GM18499 (cell line): ENCODE data around the gene FAM120B.
"Not testable (repeated sequence)": the region's sequence is repeated elsewhere in the genome, so short reads cannot be mapped to it uniquely, and the experiment has no call there.

ENCODE experiments used
- ATAC-seq: cut with Tn5 transposase; IDR thresholded peaks from one replicate; pipeline ENCODE4 v1.9.1; 2021; ENCODE audit warnings: moderate number of reproducible peaks; ENCODE audit not compliant: insufficient read depth, unreplicated experiment

FAM120B gene, protein sequence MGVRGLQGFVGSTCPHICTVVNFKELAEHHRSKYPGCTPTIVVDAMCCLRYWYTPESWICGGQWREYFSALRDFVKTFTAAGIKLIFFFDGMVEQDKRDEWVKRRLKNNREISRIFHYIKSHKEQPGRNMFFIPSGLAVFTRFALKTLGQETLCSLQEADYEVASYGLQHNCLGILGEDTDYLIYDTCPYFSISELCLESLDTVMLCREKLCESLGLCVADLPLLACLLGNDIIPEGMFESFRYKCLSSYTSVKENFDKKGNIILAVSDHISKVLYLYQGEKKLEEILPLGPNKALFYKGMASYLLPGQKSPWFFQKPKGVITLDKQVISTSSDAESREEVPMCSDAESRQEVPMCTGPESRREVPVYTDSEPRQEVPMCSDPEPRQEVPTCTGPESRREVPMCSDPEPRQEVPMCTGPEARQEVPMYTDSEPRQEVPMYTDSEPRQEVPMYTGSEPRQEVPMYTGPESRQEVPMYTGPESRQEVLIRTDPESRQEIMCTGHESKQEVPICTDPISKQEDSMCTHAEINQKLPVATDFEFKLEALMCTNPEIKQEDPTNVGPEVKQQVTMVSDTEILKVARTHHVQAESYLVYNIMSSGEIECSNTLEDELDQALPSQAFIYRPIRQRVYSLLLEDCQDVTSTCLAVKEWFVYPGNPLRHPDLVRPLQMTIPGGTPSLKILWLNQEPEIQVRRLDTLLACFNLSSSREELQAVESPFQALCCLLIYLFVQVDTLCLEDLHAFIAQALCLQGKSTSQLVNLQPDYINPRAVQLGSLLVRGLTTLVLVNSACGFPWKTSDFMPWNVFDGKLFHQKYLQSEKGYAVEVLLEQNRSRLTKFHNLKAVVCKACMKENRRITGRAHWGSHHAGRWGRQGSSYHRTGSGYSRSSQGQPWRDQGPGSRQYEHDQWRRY

GRCh38 chr6:170306324-170307079 is at the start of gene FAM120B:
Gene FAM120B (plus strand): TSS chr6:170306758. CDS start chr6:170317391, 10,633 bp downstream.
- peak; percentile 89 for ATAC-seq

GRCh38 chr6:170257376-170257775 is 49.2 kb upstream of the FAM120B start:
- ATAC-seq, result no peak

- ATAC-seq, result no peak
Observed at GRCh38 chr6:170258407-170258806, 48.2 kb upstream of the FAM120B start.

DNA sequence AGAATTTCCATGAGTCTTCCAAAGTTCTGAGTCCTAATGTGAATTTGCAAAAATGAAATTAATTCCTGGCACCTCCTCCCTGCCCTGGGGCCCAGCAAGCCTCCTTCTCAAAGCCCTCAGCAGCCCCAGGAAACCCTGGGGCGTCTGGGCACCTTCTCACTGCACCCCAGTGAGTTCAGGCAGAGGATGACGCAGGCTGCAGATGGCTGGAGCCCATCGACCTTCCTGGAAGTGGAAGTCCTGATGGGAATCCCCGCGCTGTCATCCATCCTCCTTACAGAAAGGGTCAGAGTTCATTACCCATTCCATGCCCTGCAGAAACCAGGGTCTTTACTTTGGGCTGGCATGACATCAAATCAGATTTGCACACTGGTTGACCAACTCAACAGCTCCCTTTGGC is 47.3 kb upstream of the FAM120B start:
- ATAC-seq, result no peak

DNA sequence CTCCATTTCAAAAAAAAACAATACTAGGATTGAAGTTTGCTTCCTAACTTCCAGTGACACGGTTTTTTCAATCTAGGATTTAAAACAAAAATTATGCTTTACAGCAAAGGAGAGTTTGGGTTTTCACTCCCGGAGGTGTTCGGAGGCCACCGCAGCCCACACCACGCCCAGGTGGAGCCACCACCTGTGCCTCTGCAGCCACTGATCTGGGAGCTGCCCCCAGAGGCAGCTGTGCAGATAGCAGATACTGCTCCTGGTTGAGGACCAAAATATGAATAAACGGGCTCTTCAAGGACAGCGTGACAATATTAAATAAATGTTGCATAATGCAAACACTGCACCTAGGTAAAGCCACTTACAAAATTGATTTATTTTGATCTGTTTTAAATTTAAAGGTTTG is 45.9 kb upstream of the FAM120B start:
- no peak for ATAC-seq

- ATAC-seq, result no peak
Observed at GRCh38 chr6:170261643-170262488, 44.7 kb upstream of the FAM120B start.

GRCh38 chr6:170262489-170263088 is 44.0 kb upstream of the FAM120B start:
- no peak for ATAC-seq

DNA sequence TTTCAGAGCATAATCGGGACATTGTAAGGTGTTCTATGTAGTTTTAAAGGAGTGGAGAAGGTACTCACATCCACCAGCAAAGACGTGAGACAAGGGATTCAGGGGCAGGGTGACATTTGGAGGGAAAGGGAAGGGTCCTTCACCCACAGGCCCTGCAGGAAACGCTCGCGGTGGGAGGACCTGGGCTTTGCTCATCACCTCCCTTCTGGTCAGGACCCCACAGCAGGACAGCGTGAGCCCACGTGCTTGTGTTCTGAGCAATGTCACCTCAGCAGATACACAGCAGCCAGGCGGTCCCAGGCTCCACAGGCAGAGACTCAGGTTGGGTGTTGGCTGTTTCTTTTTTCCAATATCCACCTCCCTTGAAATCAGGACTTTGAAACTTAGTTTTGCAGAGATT is 43.1 kb upstream of the FAM120B start:
- no peak for ATAC-seq

DNA sequence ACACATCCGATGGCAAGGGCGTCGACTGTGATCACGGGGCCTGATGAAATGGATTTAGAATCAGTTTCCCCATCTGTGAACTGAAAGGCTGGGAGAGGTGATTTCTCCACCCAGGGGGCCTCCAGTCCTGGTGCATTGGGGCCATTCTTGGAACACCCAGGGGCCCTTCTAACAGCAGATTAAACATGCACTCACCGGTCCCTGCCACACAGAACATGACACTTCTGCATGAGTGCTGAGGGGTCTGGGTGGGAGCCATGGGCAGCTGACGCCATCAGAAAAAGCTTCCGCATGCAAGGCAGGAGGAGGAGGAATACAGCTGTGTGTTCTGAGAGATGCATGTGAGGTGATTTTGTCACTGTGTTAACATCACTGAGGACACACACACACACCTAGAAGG is 42.5 kb upstream of the FAM120B start:
- no peak for ATAC-seq

GRCh38 chr6:170264644-170265043 is 41.9 kb upstream of the FAM120B start:
- not testable (repeated sequence) for ATAC-seq

- ATAC-seq, result no peak
Observed at GRCh38 chr6:170265655-170266054, 40.9 kb upstream of the FAM120B start.

GRCh38 chr6:170266061-170266825 is 40.3 kb upstream of the FAM120B start:
- no peak for ATAC-seq

- no peak for ATAC-seq
Observed at GRCh38 chr6:170267688-170268087, 38.9 kb upstream of the FAM120B start.

- ATAC-seq, result no peak
Observed at GRCh38 chr6:170268216-170269129, 38.1 kb upstream of the FAM120B start.

DNA sequence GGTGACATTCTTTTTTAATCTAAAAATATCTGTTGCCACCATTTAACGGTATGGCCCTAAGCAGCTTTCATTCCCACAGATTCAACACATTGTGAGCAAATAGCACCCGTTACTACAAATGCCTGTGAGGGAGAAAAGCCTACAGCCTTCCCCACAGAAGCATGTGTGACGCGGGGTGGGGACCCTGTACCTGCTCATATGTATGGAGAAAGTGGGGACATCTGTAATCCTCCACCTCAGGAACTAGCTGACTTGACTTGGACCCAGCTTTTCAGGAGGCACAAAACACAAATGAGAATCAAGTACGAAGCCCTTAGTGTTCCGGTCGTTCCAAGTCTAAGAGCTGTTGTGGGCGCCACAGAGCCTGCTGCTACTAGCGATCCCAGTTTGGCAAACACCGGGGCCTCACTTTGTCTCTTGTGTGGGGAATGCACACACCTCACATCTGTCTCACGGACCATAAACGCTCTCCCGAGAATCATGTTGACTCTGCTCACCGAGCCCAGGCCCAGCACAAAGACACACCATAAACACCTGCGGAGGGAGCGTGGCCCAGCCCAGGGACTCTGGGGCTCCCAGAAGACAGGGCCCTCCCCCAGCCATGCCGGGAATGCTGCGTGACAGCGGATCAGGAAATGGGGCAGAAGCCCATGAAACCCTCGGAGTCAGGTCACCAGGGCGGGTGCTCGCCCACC is 37.3 kb upstream of the FAM120B start:
- ATAC-seq, result no peak

- ATAC-seq, result no peak
Observed at GRCh38 chr6:170269846-170270541, 36.6 kb upstream of the FAM120B start.
